Muscle layer of colon (tissue), 2 donors: ENCODE measurements around the gene LZTFL1.

Experiments
- H3K27ac ChIP-seq: one replicate; pipeline ENCODE4 v1.7.0; 2013; ENCODE audit warnings: low read depth, mild to moderate bottlenecking, low read length, moderate library complexity
- H3K27me3 ChIP-seq, 2 donors: one replicate each; pipeline ENCODE4 v1.7.0; 2013; ENCODE audit warnings: low read length in 2 of 2, mild to moderate bottlenecking in 2 of 2; ENCODE audit not compliant: insufficient read depth in 2 of 2, control insufficient read depth in 1 of 2
- H3K36me3 ChIP-seq: one replicate; pipeline ENCODE4 v1.7.0; 2013; ENCODE audit warnings: mild to moderate bottlenecking, low read length; ENCODE audit not compliant: insufficient read depth
- H3K4me1 ChIP-seq: one replicate; pipeline ENCODE4 v1.7.0; 2013; ENCODE audit warnings: mild to moderate bottlenecking, low read length; ENCODE audit not compliant: insufficient read depth
- H3K4me3 ChIP-seq, 2 donors: one replicate each; pipeline ENCODE4 v1.7.0; 2013; ENCODE audit warnings: low read length in 2 of 2, low read depth in 1 of 2, mild to moderate bottlenecking in 1 of 2, moderate library complexity in 1 of 2
- H3K9ac ChIP-seq: one replicate; pipeline ENCODE4 v1.7.0; 2013; ENCODE audit warnings: low read length
- H3K9me3 ChIP-seq: one replicate; pipeline ENCODE4 v1.7.0; 2013; ENCODE audit warnings: mild to moderate bottlenecking, low read length
- donor health status: abdominal sarcoma.
- donor health status: Adenocarcinoma of cecum.

Gene LZTFL1

DNA sequence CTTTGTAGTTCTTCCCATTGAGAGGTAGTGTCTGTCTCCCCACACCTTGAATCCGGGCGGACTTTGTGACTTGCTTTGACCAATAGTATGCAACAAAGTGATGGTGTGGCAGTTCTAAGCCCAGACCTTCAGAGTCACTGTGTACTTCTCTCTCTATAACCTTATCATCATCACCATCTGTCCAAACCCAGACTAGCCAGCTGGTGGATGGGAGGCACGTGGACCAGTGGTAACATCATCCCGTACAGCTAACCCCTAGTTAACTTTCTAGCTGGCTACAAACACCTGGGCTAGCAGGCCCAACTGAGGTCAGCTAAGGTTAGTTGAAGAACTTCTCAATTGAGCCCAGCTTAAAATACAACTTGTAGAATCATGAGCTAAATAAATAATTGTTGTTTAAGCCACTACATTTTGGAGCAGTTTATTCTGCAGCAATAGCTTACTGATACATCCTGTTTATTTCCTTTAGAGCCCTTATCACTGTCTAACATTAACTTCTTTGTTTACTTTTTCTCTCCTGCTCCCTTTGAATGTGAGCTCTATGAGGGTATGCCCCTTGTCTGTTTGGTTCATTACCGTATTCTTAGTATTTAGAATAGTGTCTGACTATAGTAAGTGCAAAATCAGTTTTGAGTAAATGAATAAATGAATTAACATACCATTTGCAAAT, 32.9 kb upstream of the LZTFL1 start:
- H3K9me3 ChIP-seq = no peaks in the 10 kb centered on the region
- no peaks in the 10 kb centered on the region for H3K36me3 ChIP-seq
- no peaks in the 10 kb centered on the region for H3K27me3 ChIP-seq
- H3K27ac ChIP-seq = no peak overlapping the region
- H3K4me1 ChIP-seq = no peaks in the 10 kb centered on the region
- no peak overlapping the region for H3K4me3 ChIP-seq
- H3K9ac ChIP-seq = no peak overlapping the region

DNA sequence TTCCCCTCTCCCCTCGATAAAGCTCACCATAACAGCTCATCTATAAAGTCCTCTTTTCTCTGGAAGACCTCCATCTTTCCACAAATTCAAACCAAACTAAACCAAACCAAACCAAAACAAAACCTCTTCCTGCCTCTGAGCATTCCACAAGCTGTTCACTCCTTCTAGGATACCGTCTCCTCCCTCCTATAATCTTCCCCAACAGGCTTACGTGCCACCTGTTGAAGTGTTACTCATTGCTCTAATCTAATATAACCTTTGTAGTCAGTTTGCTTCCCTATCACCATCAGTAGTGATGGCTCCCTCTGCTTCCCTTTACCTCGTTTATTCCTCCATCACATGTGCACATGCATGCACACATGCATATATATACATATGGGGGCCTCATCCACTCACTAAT, 31.7 kb upstream of the LZTFL1 start:
- H3K9ac ChIP-seq = no peak overlapping the region
- no peak overlapping the region for H3K27ac ChIP-seq
- no peak overlapping the region for H3K4me3 ChIP-seq
- no peaks in the 10 kb centered on the region for H3K4me1 ChIP-seq
- H3K36me3 ChIP-seq = no peaks in the 10 kb centered on the region
- no peaks in the 10 kb centered on the region for H3K9me3 ChIP-seq
- no peaks in the 10 kb centered on the region for H3K27me3 ChIP-seq

DNA sequence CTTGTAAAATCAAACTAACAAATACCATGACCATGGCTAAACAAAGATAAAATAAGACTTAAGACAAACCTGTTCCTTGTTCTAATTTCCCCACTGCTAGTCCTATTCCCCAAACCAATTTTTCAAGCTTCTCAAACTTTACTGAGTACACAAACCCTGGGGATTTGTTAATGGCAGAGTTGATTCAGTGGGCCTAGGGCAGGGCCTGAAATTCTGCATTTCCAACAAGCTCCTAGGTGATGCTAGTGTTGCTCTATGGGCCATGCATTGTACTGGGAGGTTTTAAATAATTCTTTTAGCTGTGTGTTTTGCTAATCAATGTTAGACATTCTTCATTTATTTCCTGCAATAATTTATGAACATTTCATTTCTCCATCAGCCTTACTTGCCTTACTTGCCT, 31.1 kb upstream of the LZTFL1 start:
- Histone ChIP-seq H3K36me3 (no peaks in the 10 kb centered on the region), H3K9ac (no peak overlapping the region), H3K4me1 (no peaks in the 10 kb centered on the region), H3K27ac (no peak overlapping the region), H3K27me3 (no peaks in the 10 kb centered on the region), H3K4me3 (no peak overlapping the region), H3K9me3 (no peaks in the 10 kb centered on the region)

DNA sequence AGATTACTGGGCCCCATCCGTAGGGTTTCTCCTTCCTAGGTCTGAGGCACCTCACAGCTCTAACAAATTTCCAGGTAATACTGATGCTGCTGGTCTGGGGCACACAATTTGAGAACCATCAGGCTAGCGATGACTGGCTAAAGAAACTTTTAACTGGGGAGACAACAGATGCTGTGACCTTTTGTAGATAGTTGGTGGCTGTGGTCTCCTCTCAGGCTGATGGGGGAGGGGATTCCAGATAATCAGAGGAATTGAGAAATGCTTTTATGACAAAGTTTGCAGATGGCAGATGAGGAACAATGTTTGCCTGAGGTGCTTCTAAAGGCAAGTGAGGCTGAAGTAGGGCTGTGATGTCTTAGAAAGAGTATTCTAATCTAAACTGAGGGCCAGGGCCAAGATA, 30.6 kb upstream of the LZTFL1 start:
- no peaks in the 10 kb centered on the region for H3K4me1 ChIP-seq
- no peaks in the 10 kb centered on the region for H3K36me3 ChIP-seq
- H3K27me3 ChIP-seq = no peaks in the 10 kb centered on the region
- no peak overlapping the region for H3K9ac ChIP-seq
- no peak overlapping the region for H3K4me3 ChIP-seq
- H3K9me3 ChIP-seq = no peaks in the 10 kb centered on the region
- H3K27ac ChIP-seq = no peak overlapping the region

DNA sequence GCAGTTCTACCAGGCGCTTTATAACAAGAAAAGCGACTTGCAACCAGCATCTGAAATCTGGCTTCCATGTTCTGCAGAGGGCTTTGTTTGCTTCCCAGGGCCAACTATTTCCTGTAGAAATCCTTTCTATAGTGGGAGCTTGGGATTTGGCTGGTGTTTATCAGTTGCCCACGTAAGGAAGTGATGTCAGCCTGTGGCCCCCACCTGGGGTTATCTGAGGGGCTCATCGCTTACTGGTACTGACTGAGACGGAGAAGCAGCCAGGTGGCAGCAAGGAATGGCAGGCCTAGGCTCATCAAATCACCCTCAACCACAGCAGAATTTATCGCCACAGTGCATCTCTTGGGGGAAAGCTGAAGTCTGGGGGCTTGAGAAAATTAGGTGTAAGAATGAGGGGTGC, 29.9 kb upstream of the LZTFL1 start:
- no peaks in the 10 kb centered on the region for H3K36me3 ChIP-seq
- no peaks in the 10 kb centered on the region for H3K9me3 ChIP-seq
- H3K27ac ChIP-seq = no peak overlapping the region
- H3K27me3 ChIP-seq = no peaks in the 10 kb centered on the region
- H3K4me1 ChIP-seq = no peaks in the 10 kb centered on the region
- no peak overlapping the region for H3K9ac ChIP-seq
- no peak overlapping the region for H3K4me3 ChIP-seq

DNA sequence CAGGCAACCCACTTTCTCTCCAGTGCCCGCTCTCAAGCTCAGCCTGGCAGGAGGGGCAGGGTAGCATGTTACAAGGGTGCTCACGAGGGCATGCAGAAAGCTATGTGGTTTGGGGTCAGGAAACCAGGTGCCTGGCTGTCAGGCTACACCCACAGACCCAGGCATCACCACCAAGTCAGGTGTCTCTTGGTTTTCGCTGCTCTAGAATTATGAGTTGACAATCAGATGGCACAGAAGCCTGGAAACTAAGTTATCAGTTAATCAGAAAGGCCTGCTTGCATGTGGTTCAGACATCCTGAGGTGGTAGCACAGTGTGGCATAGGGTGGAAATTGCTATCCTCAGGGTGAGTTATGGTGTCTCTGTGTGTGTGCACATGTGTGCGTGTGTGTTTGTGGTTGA, 28.2 kb upstream of the LZTFL1 start:
- Histone ChIP-seq H3K27me3 (no peaks in the 10 kb centered on the region), H3K27ac (no peak overlapping the region)

DNA sequence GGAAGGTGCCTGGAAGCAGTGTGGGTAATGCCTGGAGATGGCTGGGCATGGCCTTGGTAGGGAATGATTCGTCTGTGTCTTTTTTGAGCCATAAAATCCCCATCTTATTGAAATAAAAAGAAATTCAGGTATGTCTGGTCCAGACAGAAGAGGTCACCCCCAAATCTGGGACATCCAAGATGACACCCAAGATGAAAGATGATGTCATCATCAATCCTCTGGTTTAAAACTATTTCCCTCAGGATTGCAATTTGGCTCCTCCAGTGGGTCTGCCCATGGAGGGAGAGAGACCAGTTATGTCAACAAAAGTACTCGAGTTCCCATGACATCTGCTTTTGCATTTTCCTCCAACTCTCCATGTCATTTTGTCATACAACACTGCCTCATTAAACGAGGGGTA, 27.7 kb upstream of the LZTFL1 start:
- Histone ChIP-seq H3K9ac (no peak overlapping the region), H3K36me3 (no peaks in the 10 kb centered on the region), H3K27ac (no peak overlapping the region), H3K4me1 (no peaks in the 10 kb centered on the region), H3K27me3 (no peaks in the 10 kb centered on the region), H3K4me3 (no peak overlapping the region), H3K9me3 (no peaks in the 10 kb centered on the region)

More for the DNA sequence above, 28.2 kb upstream of the LZTFL1 start:
- Histone ChIP-seq H3K4me1 (no peaks in the 10 kb centered on the region), H3K9me3 (no peaks in the 10 kb centered on the region), H3K4me3 (no peak overlapping the region), H3K9ac (no peak overlapping the region), H3K36me3 (no peaks in the 10 kb centered on the region)

DNA sequence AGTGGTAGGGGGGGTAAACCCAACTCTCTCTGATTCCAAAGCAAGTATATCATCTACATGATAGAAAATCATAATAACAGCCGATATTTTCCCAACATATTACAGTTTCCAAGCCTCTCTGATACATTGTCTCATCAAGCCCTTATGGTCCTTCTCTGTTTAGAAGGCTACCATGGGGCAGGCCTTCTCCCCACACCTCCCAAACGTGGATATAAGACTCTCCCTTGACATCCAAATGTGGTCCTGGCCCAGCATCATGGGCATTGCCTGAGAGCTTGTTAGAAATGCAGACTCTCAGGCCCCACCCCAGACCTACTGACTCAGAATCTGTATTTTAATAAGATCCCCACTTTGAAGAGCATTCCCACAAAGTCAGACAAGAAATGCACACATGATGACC, 26.7 kb upstream of the LZTFL1 start:
- Histone ChIP-seq H3K36me3 (no peaks in the 10 kb centered on the region), H3K4me1 (no peaks in the 10 kb centered on the region), H3K4me3 (no peak overlapping the region), H3K27me3 (no peaks in the 10 kb centered on the region), H3K9me3 (no peaks in the 10 kb centered on the region), H3K27ac (no peak overlapping the region), H3K9ac (no peak overlapping the region)

DNA sequence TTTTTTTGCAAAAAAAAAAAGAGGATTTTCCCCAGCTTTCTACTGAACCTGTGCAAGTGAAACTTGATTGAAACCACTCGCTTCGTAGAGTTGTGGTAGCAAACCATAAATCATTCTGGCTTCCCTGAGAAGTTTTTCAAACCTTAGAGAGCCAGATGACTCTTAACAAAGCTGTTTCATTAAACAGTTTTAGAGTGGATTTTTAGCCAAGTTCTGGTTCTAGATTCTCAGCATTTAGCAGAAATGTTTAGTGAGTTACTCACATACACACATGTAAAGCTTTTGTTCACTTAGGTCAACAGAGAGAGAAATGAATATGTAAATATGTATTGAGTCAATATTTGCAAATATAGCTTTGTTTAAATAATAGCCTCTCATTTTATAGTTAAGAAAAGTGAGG, 26.3 kb upstream of the LZTFL1 start:
- Histone ChIP-seq H3K27me3 (no peaks in the 10 kb centered on the region), H3K27ac (no peak overlapping the region), H3K36me3 (no peaks in the 10 kb centered on the region), H3K9me3 (no peaks in the 10 kb centered on the region), H3K4me1 (no peaks in the 10 kb centered on the region), H3K4me3 (no peak overlapping the region), H3K9ac (no peak overlapping the region)

DNA sequence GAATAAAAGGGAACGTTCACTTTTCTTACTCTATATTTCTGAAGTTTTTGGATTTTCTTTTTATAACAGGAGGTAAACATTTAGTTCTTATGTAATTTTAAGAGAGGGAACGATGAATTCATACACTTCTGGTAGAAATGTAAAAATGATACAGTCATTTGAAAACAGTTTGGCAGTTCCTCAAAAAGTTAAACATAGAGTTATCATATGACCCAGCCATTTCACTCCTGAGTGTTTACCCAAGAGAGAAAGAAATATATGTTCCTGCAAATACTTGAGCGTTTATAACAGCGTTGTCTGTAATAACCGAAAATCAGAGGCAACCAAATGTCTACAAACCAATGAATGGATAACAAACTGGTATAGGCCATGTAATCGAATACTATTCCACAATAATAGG, 23.6 kb upstream of the LZTFL1 start:
- Histone ChIP-seq H3K27ac (no peak overlapping the region), H3K9me3 (no peaks in the 10 kb centered on the region), H3K36me3 (no peaks in the 10 kb centered on the region), H3K27me3 (no peaks in the 10 kb centered on the region), H3K4me1 (no peaks in the 10 kb centered on the region), H3K9ac (no peak overlapping the region), H3K4me3 (no peak overlapping the region)

DNA sequence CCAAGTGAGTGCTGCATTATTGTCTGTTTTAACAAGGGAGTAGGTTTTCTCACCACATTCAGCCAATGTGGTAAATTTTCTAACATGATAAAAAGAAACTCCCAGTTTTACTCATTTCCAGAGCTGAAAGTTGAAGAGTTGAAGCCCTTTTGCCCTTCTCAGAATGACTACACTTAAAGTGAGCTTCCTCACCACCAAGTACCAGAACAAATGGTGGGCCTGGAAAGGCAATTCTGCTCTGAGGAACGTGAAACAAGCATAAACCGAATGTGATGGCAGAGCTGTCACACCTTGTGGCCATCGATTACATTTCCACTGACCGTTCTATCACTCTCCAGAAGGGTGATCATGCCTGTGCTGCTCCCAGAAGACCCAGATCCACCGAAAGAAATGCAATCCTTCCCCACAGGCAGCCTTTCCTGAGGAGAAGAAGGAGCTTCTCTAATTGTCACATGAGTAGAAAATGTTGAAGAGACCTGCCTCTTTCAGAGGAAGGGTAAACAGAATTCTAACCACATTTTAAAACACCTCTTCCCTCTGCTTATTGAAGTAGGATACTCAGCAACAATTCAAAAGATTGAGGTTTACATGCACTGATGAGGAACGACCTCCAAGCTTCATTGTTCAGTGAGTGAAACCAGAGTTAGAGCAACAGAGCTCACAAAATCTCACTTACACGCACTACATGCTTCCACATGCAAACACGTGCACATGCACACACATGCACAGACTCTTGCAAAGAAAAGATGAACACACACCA, 23.0 kb upstream of the LZTFL1 start:
- Histone ChIP-seq H3K9ac (no peak overlapping the region), H3K4me1 (no peaks in the 10 kb centered on the region), H3K27ac (no peak overlapping the region), H3K36me3 (no peaks in the 10 kb centered on the region), H3K4me3 (no peak overlapping the region), H3K27me3 (no peaks in the 10 kb centered on the region), H3K9me3 (no peaks in the 10 kb centered on the region)
